Thoracic aorta (tissue), 2 donors: ENCODE measurements around the gene SQOR. TPM values are rescaled to one million over a fixed set of nuclear protein-coding genes. Genes with fewer than 3 reads are reported as not detected.

Experiments used
- ATAC-seq: fragments of 150-250 bp; one replicate; pipeline ENCODE4 v1.8.0; 2017; ENCODE audit warnings: low read depth; ENCODE audit not compliant: insufficient number of reproducible peaks, low FRiP score
- DNase-seq: peaks from one replicate; pipeline ENCODE4 v3.0.0-alpha.2; 2020; ENCODE audit warnings: low spot score
- H3K27ac ChIP-seq, 2 donors: fragments of 200-600 bp; sonication (generic); 1 replicate in 1 of 2; 2 replicates in 1 of 2; pipeline ENCODE4 v1.5.1; 2016; ENCODE audit warnings: mild to moderate bottlenecking in 2 of 2, moderate library complexity in 2 of 2
- H3K27me3 ChIP-seq: fragments of 200-600 bp; sonication (generic); replicated peaks from 2 replicates; pipeline ENCODE4 v1.6.0; 2016; ENCODE audit warnings: mild to moderate bottlenecking; ENCODE audit not compliant: insufficient read depth
- H3K36me3 ChIP-seq: fragments of 200-600 bp; sonication (generic); one replicate; pipeline ENCODE4 v1.5.1; 2016
- H3K4me1 ChIP-seq, 2 donors: fragments of 200-600 bp; sonication (generic); 1 replicate in 1 of 2; 2 replicates in 1 of 2; pipeline versions ENCODE4 v1.5.1 to v1.6.0; 2016; ENCODE audit warnings: low read depth in 2 of 2, mild to moderate bottlenecking in 1 of 2; ENCODE audit not compliant: control insufficient read depth in 1 of 2
- H3K4me3 ChIP-seq: fragments of 200-600 bp; sonication (generic); 2 replicates; pipeline ENCODE4 v1.5.1; 2016; ENCODE audit warnings: mild to moderate bottlenecking
- H3K9me3 ChIP-seq: fragments of 200-600 bp; sonication (generic); 2 replicates; pipeline ENCODE4 v1.5.1; 2016
- CTCF ChIP-seq: fragments of 200-600 bp; sonication (generic); IDR thresholded peaks from one replicate; pipeline ENCODE4 v1.5.1; 2019; ENCODE audit warnings: antibody characterized with exemption
- total RNA-seq, 2 donors: library from RNA; depleted of rRNA; stranded (reverse); fragments of >200 nt; gene quantifications; one replicate each; pipeline versions ENCODE4 v1.1.0 to v1.2.3, GENCODE V29; 2016

SQOR gene
- total RNA-seq, 2 donors from 2014 or later: 57.0 to 65.1 TPM

GRCh38 chr15:45587095-45587862, 47.5 kb upstream of the SQOR start, which contains the start of gene BLOC1S6:
Gene BLOC1S6, plus strand, starts transcription at chr15:45587379. Its CDS starts 65 bp downstream, at chr15:45587444.
- DNase-seq (peak; percentile 56), ATAC-seq (peak; percentile 78)
- peaks cover 27 to 41% of the 10 kb centered on the region in 2 donors for H3K4me1 ChIP-seq
- peak within 1 kb of the TSS; percentile 97 for H3K4me3 ChIP-seq
- peak within 1 kb of the TSS; percentile 97 to 99 for H3K27ac ChIP-seq
- no peak for TF ChIP-seq CTCF
- no peaks in the 10 kb centered on the region for H3K27me3 ChIP-seq
- no peaks in the 10 kb centered on the region for H3K36me3 ChIP-seq
- H3K9me3 ChIP-seq: no peaks in the 10 kb centered on the region

GRCh38 chr15:45587863-45588170, 47.0 kb upstream of the SQOR start:
- Histone ChIP-seq H3K9me3 (no peaks in the 10 kb centered on the region), H3K36me3 (no peaks in the 10 kb centered on the region), H3K4me3 (peak overlapping the region; percentile 97), H3K27ac (peak overlapping the region; percentile 97 to 99), H3K4me1 (peaks cover 27 to 41% of the 10 kb centered on the region in 2 donors), H3K27me3 (no peaks in the 10 kb centered on the region)
- TF ChIP-seq CTCF: no peak
- ATAC-seq: no peak
- DNase-seq: no peak

DNA sequence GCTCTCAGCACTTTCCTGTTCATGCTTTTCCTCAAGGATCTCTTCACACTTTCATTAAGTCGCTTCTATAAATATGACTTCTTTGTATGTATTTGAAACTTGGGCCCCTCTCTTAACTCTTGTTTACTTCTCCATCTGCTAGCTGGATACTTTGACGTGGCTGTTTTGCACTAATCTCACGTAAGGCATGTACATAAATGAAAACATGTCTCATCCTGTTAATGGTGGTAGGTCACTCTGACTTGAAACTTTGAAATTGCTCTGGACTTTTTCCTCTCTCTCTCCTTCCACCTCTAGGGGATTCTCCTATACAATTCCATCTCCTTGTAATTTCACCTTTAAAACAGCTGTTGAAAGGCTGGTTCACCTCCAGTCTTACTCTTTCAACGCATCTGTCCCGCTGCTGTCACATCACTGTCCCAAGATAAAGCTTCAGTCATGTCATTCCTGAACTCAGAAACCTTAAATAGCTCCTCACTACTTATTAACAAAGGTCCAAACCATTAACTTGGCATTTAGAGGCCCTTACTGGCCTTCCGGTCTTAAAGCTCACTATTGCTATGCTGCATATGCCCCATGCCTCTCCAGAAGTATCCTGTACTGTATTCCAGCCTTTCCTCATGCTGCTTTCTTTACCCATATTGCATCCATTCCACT, 46.5 kb upstream of the SQOR start:
- no peak for ATAC-seq
- Histone ChIP-seq H3K27ac (peak overlapping the region; percentile 97 to 99), H3K36me3 (no peaks in the 10 kb centered on the region), H3K9me3 (no peaks in the 10 kb centered on the region), H3K27me3 (no peaks in the 10 kb centered on the region), H3K4me1 (peaks cover 27 to 41% of the 10 kb centered on the region in 2 donors), H3K4me3 (peak overlapping the region; percentile 97)
- DNase-seq: no peak
- TF ChIP-seq CTCF: no peak

GRCh38 chr15:45589256-45589655, 45.6 kb upstream of the SQOR start:
- Histone ChIP-seq H3K9me3 (no peaks in the 10 kb centered on the region), H3K27me3 (no peaks in the 10 kb centered on the region), H3K36me3 (peaks cover 1% of the 10 kb centered on the region), H3K4me3 (peak overlapping the region; percentile 18), H3K4me1 (peaks cover 27 to 41% of the 10 kb centered on the region in 2 donors), H3K27ac (no peak overlapping the region)
- no peak for DNase-seq
- no peak for TF ChIP-seq CTCF
- ATAC-seq: no peak

- peaks cover 11 to 12% of the 10 kb centered on the region in 2 donors for H3K4me1 ChIP-seq
- H3K4me3 ChIP-seq: no peak overlapping the region
- peaks cover 10% of the 10 kb centered on the region for H3K36me3 ChIP-seq
- ATAC-seq (no peak), DNase-seq (no peak)
- no peak for TF ChIP-seq CTCF
- no peak overlapping the region for H3K27ac ChIP-seq
- H3K27me3 ChIP-seq: no peaks in the 10 kb centered on the region
- no peaks in the 10 kb centered on the region for H3K9me3 ChIP-seq
Measured at GRCh38 chr15:45594319-45594718, 40.5 kb upstream of the SQOR start.
